GM19239 (cell line): ENCODE results near the gene GRIK5.
A peak's percentile ranks its signal among the peaks of the same experiment; 100 is the strongest.
"Not testable (repeated sequence)": the region's sequence is repeated elsewhere in the genome, so short reads cannot be mapped to it uniquely, and the experiment has no call there.

Source experiments
- DNase-seq: peaks from one replicate; pipeline ENCODE4 v3.0.0; 2011; ENCODE audit warnings: low spot score; ENCODE audit not compliant: insufficient read length
- FAIRE-seq: peaks from 2 replicates; lab custom pipeline; 2011; peaks lifted over from hg19 to GRCh38; lab: Jason Lieb, UNC

The GRIK5 gene

GRCh38 chr19:42023943-42024260 lies 46.1 kb downstream of the GRIK5 start:
- no peak for DNase-seq
- FAIRE-seq: no peak

- FAIRE-seq (no peak), DNase-seq (no peak)
Observed at GRCh38 chr19:42023121-42023942, 46.7 kb downstream of the GRIK5 start.

GRCh38 chr19:42022616-42023015 lies 47.4 kb downstream of the GRIK5 start:
- DNase-seq (no peak), FAIRE-seq (no peak)

- FAIRE-seq: no peak
- DNase-seq: no peak
Observed at GRCh38 chr19:42021185-42021584, 48.8 kb downstream of the GRIK5 start.

GRCh38 chr19:42018503-42019193 lies 51.4 kb downstream of the GRIK5 start:
- no peak for DNase-seq

GRCh38 chr19:42017040-42017439 lies 53.0 kb downstream of the GRIK5 start:
- DNase-seq: no peak
- no peak for FAIRE-seq

More at GRCh38 chr19:42018503-42019193, 51.4 kb downstream of the GRIK5 start:
- no peak for FAIRE-seq

- FAIRE-seq, DNase-seq: not testable (repeated sequence)
Observed at GRCh38 chr19:42012747-42013146, 57.3 kb downstream of the GRIK5 start.

- DNase-seq: no peak
- no peak for FAIRE-seq
Observed at GRCh38 chr19:42010245-42011126, 59.5 kb downstream of the GRIK5 start.

GRCh38 chr19:42006569-42006968 lies 63.4 kb downstream of the GRIK5 start:
- DNase-seq (no peak), FAIRE-seq (no peak)

- FAIRE-seq (no peak), DNase-seq (no peak)
Observed at GRCh38 chr19:42005504-42005903, 64.5 kb downstream of the GRIK5 start.

GRCh38 chr19:42003506-42004294 lies 66.3 kb downstream of the GRIK5 start:
- no peak for DNase-seq
- no peak for FAIRE-seq

GRCh38 chr19:41999878-42000208 lies 70.2 kb downstream of the GRIK5 start:
- DNase-seq (no peak), FAIRE-seq (no peak)

GRCh38 chr19:41999071-41999877 lies 70.7 kb downstream of the GRIK5 start:
- no peak for FAIRE-seq

GRCh38 chr19:41998246-41999020 lies 71.6 kb downstream of the GRIK5 start:
- peak; percentile 80 for DNase-seq
- FAIRE-seq: no peak

More at GRCh38 chr19:41999071-41999877, 70.7 kb downstream of the GRIK5 start:
- no peak for DNase-seq

- FAIRE-seq (no peak), DNase-seq (no peak)
Observed at GRCh38 chr19:41997851-41998229, 72.2 kb downstream of the GRIK5 start.

GRCh38 chr19:41997121-41997850 lies 72.7 kb downstream of the GRIK5 start:
- DNase-seq: peak; percentile 80
- no peak for FAIRE-seq

- DNase-seq: no peak
- no peak for FAIRE-seq
Observed at GRCh38 chr19:41995959-41996797, 73.8 kb downstream of the GRIK5 start.
